Activated naive CD4-positive, alpha-beta T cell treated with Interleukin-2 at 50 U/mL for 16 hours (primary cell): ENCODE measurements around the gene FAM171A2.

ENCODE experiments used
- DNase-seq: peaks from one replicate; pipeline ENCODE4 v3.0.0-alpha.2; 2020

FAM171A2 gene

GRCh38 chr17:44318077-44318892, 45.4 kb downstream of the FAM171A2 start:
- no peak for DNase-seq

DNA sequence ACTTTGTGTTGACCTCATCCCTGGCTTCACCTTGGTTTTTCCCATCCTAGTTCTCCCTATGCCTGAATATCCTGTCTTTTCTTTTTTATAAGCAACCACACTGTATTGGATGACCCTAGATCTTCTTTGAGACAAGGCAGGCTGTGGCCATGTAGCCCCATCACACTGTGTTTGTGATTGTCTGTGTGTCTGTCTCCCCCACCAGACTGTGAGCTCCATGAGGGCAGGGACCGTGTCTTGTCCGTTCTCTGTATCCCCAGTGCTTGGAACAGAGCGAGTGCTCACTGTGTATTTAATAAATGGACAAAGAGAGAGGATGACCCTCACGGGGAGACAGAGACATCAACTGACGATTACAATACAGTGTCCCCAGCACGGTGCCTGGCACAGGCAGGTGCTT, 46.1 kb downstream of the FAM171A2 start:
- DNase-seq: no peak

DNA sequence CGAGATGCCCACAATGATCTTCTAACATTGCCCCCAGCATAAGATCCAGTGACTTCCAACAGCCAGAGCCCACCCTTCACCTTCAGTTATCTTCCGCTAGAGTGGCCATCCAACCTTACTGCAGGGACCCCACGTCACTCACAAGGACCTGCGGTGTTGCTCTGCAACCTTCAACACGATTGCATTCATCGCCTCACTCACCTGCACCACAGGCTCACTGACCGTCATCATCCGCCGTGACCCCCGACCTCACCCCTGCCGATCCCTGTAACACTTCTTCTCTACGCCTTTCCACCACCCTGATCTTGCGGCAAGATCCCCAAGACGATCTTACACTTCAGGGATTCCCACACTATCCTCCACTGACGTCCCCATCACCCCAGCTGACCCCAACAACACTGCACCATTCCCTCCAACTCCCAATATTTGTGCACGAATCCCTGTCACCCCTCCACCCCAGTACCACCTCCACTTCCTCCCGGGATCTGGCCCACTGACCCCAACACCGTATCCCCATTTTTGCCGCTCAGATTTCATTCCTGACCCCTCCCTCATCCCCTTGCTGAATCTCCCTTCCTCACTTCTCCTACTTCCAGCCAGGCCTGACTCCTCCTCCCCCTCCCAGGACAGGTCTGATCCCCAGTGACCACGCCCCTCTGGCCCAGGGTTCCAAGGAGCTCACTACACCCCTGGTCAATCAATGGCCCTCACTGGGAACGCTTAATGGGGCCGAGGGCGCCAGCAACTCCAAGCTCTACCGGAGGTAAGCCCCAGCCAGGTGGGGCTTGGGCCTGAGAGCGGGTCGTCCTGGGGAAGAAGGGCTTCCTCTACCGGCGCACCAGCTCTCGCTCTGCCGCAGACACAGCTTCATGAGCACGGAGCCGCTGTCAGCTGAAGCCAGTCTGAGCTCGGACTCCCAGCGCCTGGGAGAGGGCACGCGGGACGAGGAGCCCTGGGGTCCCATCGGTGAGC, 47.6 kb downstream of the FAM171A2 start:
- no peak for DNase-seq

- peak; percentile 57 for DNase-seq
These were observed 48.6 kb downstream of the FAM171A2 start for GRCh38 chr17:44314869-44315661.

GRCh38 chr17:44314524-44314868, 49.2 kb downstream of the FAM171A2 start:
- DNase-seq: no peak

DNA sequence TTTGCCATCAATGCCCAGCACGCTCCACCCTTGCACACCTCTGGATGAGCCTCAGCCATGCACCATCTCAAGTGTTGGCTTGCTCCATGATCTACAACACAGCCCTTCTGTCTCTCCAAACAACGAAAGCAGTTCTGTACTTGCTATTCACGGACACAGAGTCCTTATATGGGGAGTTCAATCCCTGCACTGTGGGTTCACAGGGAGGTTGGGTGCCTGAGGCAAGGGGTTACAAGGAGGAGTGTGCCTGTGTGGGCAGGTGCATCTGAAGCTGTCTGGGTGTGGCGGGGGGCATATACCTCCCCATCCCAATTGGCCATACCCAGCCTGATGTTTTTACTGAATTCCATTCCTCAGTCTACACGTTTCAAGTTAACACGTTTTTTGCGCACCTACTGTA, 49.6 kb downstream of the FAM171A2 start:
- no peak for DNase-seq

DNA sequence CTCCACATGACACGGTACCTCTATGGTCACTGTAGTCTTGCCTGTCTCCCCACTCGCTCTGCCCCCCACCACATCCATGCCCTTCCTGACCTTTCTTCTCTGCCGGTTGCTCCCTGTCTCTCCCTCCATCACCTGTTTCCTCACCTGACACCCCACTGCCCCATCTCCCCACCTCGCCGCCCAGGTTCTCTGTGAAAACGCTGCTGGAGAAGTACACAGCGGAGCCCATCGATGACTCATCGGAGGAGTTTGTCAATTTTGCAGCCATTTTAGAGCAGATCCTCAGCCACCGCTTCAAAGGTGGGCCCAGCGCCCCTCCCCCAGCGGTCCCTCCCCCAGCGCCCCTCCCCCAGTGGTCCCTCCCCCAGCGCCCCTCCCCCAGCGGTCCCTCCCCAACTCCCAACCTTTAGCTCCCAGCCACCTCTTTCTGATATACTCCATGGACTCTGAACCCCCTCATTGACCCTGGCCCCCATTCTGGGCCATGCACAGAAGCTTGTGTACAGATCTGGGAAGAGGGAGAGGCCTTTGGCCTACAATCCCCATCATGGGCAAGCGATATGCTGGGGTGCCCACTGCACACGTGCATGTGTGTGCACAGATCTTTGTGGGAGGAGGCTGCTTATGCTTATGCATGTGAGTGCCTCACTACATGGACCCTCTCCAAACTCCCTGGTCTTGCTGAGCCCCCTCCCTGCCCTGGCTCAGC, 51.1 kb downstream of the FAM171A2 start:
- DNase-seq: no peak

GRCh38 chr17:44311562-44312181, 52.0 kb downstream of the FAM171A2 start:
- no peak for DNase-seq

GRCh38 chr17:44310609-44311376, 52.9 kb downstream of the FAM171A2 start:
- no peak for DNase-seq

DNA sequence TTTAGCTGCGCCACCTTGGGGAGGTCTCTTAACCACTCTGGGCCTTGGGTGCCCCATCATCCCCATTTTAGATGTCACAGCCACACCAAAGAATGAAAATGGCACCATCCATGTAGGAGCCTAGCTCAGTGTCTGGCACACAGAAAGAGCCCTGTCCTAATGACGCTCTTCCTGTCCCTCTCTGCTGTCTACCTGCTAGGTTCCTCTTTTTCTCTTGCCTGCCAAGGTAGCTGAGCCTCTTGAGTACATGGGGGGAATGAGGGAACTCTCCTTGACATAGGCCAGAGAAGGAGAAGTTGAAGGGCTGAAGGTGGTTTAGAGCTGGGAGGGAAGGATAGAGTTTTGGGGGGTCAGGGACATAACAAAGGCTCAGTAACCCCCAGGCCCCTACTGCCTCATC, 53.5 kb downstream of the FAM171A2 start:
- no peak for DNase-seq

DNA sequence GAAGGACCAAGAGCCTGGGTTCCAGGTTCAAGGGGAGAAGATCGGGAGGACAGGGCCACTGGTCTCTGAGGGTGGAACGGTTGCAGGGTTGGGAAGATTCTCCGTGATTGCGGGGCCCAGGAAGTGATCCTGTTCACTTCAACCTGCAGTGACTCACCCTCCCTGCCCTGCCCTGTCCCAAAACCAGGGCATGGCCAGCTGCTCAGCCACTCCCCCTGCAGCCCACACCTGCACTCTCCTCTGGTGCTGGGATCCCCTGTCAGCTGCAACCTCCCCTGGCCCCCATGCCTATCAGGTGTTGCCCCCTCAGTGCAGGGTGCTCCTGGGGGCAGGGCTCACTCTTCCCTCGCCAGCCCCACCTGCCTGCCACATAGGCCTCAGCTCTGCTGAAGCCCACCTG, 54.2 kb downstream of the FAM171A2 start:
- DNase-seq: no peak

DNA sequence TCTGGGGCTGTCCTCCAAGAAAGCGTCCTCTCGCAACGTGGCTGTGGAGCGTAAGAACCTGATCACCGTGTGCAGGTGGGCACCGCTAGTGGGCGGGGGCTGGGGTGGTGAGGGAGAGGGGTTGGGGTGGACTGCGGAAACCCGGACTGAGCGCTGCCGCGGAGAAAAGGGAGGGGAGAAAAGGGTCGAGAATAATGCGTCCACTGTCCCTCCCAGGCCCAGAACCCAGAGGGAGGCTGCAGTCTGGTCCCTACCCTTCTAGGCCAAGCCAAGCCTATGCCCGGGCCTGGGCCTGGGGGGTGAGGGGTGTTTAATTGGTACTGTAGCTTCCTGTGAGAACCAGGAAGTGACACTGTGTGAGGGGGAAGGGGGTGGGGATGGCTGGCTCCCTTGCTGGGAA, 54.8 kb downstream of the FAM171A2 start:
- DNase-seq: no peak

GRCh38 chr17:44308320-44308818, 55.3 kb downstream of the FAM171A2 start, which contains the start of gene RUNDC3A:
Gene RUNDC3A, plus strand, starts transcription at chr17:44308601. Its CDS starts 232 bp downstream, at chr17:44308833.
- DNase-seq: peak; percentile 85

DNA sequence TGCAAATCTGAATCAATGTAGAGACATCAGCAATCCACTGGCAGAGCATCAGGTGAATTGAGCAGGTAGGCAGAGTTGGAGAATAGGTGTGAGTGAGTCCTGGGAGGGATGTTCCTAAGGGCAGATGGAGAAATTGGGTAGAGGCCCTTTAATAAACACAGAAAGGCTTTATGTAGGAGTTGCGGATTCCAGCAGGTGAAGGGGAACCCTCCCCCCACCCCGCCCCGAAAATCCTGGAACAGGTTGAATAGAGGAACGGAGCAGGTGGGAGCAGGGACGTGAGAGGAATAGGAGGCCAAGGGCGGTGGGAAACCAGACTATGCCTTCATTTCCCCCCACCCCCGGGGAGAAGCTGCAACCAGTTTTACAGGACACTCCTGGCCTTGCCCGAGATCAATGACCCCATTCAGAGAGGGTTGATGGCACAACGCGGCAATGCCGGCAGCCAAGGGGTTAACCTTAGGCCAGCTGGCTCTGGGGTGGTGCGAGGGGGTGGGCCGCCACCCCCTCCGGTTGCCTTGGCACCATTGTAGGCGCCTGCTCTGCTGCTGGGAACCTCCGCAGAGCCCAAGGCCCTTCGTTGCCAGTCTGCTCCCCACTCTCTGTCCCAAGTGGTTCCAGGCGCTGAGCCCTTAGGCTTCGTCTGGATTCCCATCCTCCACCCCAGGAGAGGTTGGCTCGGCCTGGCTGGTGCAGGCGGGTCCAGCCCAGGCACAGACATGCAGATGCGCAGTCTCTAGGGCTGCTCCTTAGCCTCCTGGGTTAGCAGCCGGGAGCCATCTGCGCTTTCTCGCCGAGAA, 56.1 kb downstream of the FAM171A2 start:
- DNase-seq: no peak

GRCh38 chr17:44304651-44305050, 59.0 kb downstream of the FAM171A2 start:
- DNase-seq: no peak
